Stimulated activated naive CD8-positive, alpha-beta T cell treated with anti-CD3 and anti-CD28 coated beads, Interleukin-15, amount 100 ng/mL, for 72 hours (primary cell): ENCODE results near the gene EML1.

Experiments used
- ATAC-seq: fragments of 150-1000 bp; cut with Tn5 transposase; 2 replicates; pipeline ENCODE4 v1.10.0; 2021; ENCODE audit warnings: mild to moderate bottlenecking, moderate library complexity
- DNase-seq, 2 donors: peaks; one replicate each; pipeline ENCODE4 v3.0.0; 2021 to 2022
- H3K27ac Mint-ChIP-seq, 2 donors: one replicate each; pipeline ENCODE4 v1.8.0; 2022; ENCODE audit warnings: mild to moderate bottlenecking in 2 of 2, mixed read lengths in 2 of 2, moderate library complexity in 2 of 2
- H3K27me3 Mint-ChIP-seq: one replicate; pipeline ENCODE4 v1.8.0; 2022; ENCODE audit warnings: mixed read lengths
- H3K4me1 Mint-ChIP-seq: one replicate; pipeline ENCODE4 v1.8.0; 2022; ENCODE audit warnings: mild to moderate bottlenecking, mixed read lengths
- H3K4me3 Mint-ChIP-seq, 2 donors: one replicate each; pipeline ENCODE4 v1.8.0; 2022; ENCODE audit warnings: mild to moderate bottlenecking in 2 of 2, mixed read lengths in 2 of 2, moderate library complexity in 1 of 2
- H3K9me3 Mint-ChIP-seq, 2 donors: one replicate each; pipeline ENCODE4 v1.8.0; 2022; ENCODE audit warnings: mixed read lengths in 2 of 2

The EML1 gene

DNA sequence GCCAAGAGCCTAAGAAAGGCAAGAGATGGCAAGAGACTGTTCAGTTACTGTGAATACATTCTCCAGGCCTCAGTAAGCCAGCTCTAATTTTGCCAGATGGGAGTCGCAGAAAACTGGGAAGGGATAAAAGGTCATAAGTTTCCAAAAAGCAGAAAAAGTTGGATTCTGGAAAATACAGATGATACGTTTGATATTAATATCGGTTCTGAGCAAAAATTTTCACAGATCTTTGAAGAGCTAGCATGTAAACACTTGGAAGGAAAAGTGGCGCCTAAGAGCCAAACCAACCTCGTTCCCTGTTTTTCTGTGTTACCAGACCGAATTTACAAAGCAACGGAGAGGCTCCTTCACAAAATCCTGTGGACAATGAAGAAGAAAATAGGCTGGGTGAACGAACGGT lies 7.8 kb upstream of the EML1 start:
- H3K4me3 Mint-ChIP-seq: no peak overlapping the region
- H3K27ac Mint-ChIP-seq: no peak overlapping the region
- H3K27me3 Mint-ChIP-seq: peaks cover 16% of the 10 kb centered on the region
- DNase-seq (no peak), ATAC-seq (no peak)
- no peaks in the 10 kb centered on the region for H3K9me3 Mint-ChIP-seq
- H3K4me1 Mint-ChIP-seq: peaks cover 7% of the 10 kb centered on the region

GRCh38 chr14:99786511-99786989 lies 6.7 kb upstream of the EML1 start:
- Mint-ChIP-seq H3K4me1 (peaks cover 15% of the 10 kb centered on the region), H3K4me3 (no peak overlapping the region), H3K27me3 (peaks cover 12% of the 10 kb centered on the region), H3K9me3 (no peaks in the 10 kb centered on the region), H3K27ac (no peak overlapping the region)
- no peak for ATAC-seq
- no peak for DNase-seq

DNA sequence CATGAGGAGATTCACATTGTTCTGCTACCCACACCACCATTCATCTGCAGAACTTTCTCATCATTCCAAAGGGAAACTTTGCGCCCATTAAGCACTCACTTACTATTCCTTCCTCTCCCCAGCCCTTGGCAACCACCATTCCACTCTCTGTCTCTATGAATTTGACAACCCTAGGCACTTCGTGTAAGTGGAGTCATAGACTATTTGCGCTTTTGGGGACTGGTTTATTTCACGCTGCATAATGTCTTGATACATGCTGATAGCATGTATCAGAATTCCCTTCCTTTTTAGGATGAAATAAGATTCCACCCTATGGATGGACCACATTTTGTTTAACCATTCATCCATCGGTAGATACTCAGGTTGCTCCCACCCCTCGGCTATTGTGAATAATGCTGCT lies 4.5 kb upstream of the EML1 start:
- no peak for DNase-seq
- Mint-ChIP-seq H3K4me3 (no peak overlapping the region), H3K9me3 (no peaks in the 10 kb centered on the region), H3K4me1 (peaks cover 17% of the 10 kb centered on the region), H3K27ac (peak overlapping the region in 1 of 2 donors; percentile 3), H3K27me3 (peaks cover 18% of the 10 kb centered on the region)
- no peak for ATAC-seq

DNA sequence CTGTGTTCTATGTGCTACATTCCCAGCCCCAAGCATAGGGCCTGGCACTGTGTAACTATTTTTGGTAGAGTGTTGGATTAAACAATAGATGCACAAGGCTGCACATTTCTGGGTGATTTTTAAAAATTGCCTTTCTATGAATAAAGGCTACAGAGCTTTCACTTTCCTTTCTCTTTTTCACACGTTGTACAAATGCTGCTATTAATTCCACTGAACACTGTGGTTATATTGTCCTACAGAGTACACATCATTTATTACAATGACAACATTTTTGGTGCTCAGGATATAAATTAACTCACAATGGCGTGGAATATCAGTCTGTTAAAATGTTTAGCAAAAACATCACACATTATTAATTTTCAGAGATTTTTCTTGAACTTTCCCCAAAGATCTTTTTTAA lies 3.6 kb upstream of the EML1 start:
- no peak for ATAC-seq
- Mint-ChIP-seq H3K27ac (no peak overlapping the region), H3K27me3 (peaks cover 22% of the 10 kb centered on the region), H3K4me1 (peaks cover 17% of the 10 kb centered on the region), H3K9me3 (no peaks in the 10 kb centered on the region), H3K4me3 (no peak overlapping the region)
- DNase-seq: no peak

GRCh38 chr14:99790201-99790977 lies 2.8 kb upstream of the EML1 start:
- Mint-ChIP-seq H3K9me3 (no peaks in the 10 kb centered on the region), H3K27ac (no peak overlapping the region), H3K27me3 (peaks cover 30% of the 10 kb centered on the region), H3K4me1 (peaks cover 17% of the 10 kb centered on the region), H3K4me3 (no peak overlapping the region)
- ATAC-seq (no peak), DNase-seq (no peak)

GRCh38 chr14:99790978-99791376 lies 2.2 kb upstream of the EML1 start:
- peaks cover 35% of the 10 kb centered on the region for H3K27me3 Mint-ChIP-seq

GRCh38 chr14:99791476-99792209 lies 1.6 kb upstream of the EML1 start:
- Mint-ChIP-seq H3K4me3 (no peak overlapping the region), H3K27me3 (peaks cover 41% of the 10 kb centered on the region), H3K27ac (no peak overlapping the region), H3K9me3 (no peaks in the 10 kb centered on the region), H3K4me1 (peaks cover 17% of the 10 kb centered on the region)
- ATAC-seq: no peak
- no peak for DNase-seq

More at GRCh38 chr14:99790978-99791376, 2.2 kb upstream of the EML1 start:
- no peak for ATAC-seq
- Mint-ChIP-seq H3K4me1 (peaks cover 17% of the 10 kb centered on the region), H3K4me3 (no peak overlapping the region), H3K9me3 (no peaks in the 10 kb centered on the region), H3K27ac (no peak overlapping the region)
- no peak for DNase-seq

DNA sequence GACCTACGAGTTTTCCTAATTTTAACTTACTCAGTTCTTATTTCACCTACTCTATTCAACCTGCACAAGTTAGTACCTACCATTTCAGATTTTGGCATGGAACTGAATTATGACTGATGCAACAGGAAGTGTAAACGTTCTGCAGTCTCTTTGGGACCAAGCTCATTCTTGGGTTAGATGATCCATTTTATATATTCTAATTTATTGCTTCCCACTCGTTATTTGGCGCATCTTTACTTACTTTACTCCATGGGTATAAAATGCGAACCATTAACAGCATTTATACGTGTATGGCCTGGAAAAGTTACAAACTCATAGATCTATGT lies 1.0 kb upstream of the EML1 start:
- ATAC-seq: no peak

GRCh38 chr14:99792551-99793212 lies 531 bp upstream of the EML1 start:
- Mint-ChIP-seq H3K27me3 (peaks cover 50% of the 10 kb centered on the region), H3K27ac (peak overlapping the region; percentile 26 to 60), H3K4me3 (peak overlapping the region; percentile 66), H3K9me3 (no peaks in the 10 kb centered on the region), H3K4me1 (peaks cover 17% of the 10 kb centered on the region)
- ATAC-seq: peak; percentile 4
- DNase-seq: no peak

More for the DNA sequence above, 1.0 kb upstream of the EML1 start:
- Mint-ChIP-seq H3K9me3 (no peaks in the 10 kb centered on the region), H3K4me3 (peak overlapping the region; percentile 66), H3K27me3 (peaks cover 47% of the 10 kb centered on the region), H3K27ac (peak overlapping the region in 1 of 2 donors; percentile 60), H3K4me1 (peaks cover 17% of the 10 kb centered on the region)
- no peak for DNase-seq

- Mint-ChIP-seq H3K27me3 (peaks cover 58% of the 10 kb centered on the region), H3K27ac (no peak overlapping the region), H3K9me3 (no peaks in the 10 kb centered on the region), H3K4me1 (peaks cover 17% of the 10 kb centered on the region), H3K4me3 (peak overlapping the region; percentile 15 to 57)
- no peak for DNase-seq
- no peak for ATAC-seq
Measured at GRCh38 chr14:99794151-99794780, 1.1 kb downstream of the EML1 start.

DNA sequence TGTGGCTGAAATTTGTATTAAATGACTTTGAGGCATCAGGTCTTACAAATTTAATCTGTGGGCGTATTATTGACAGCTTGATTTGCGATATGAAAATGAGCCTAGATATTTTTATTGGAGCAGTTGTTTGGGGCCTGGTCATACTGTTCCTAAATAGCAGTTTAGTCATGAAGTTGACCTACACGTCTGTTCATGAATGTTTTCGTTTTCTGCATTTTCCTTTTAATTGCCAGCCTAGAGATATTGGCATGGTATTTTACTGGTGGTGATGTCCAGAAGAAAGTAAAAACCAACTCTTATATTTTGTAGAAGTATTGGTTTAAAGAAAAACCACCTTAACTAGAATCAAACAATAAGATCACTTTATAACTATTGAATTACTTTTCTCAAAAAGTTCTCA lies 1.8 kb downstream of the EML1 start:
- no peak for ATAC-seq
- Mint-ChIP-seq H3K4me3 (no peak overlapping the region), H3K27ac (no peak overlapping the region), H3K9me3 (no peaks in the 10 kb centered on the region), H3K27me3 (peaks cover 58% of the 10 kb centered on the region), H3K4me1 (peaks cover 10% of the 10 kb centered on the region)
- no peak for DNase-seq

GRCh38 chr14:99797231-99797630 lies 4.0 kb downstream of the EML1 start:
- Mint-ChIP-seq H3K4me3 (no peak overlapping the region), H3K27ac (no peak overlapping the region), H3K27me3 (peaks cover 61% of the 10 kb centered on the region), H3K4me1 (no peaks in the 10 kb centered on the region), H3K9me3 (no peaks in the 10 kb centered on the region)
- ATAC-seq: no peak
- DNase-seq: no peak

GRCh38 chr14:99800781-99801180 lies 7.6 kb downstream of the EML1 start:
- Mint-ChIP-seq H3K4me1 (no peaks in the 10 kb centered on the region), H3K4me3 (no peak overlapping the region), H3K27me3 (peaks cover 57% of the 10 kb centered on the region), H3K27ac (no peak overlapping the region), H3K9me3 (no peaks in the 10 kb centered on the region)
- ATAC-seq: no peak
- DNase-seq: no peak

DNA sequence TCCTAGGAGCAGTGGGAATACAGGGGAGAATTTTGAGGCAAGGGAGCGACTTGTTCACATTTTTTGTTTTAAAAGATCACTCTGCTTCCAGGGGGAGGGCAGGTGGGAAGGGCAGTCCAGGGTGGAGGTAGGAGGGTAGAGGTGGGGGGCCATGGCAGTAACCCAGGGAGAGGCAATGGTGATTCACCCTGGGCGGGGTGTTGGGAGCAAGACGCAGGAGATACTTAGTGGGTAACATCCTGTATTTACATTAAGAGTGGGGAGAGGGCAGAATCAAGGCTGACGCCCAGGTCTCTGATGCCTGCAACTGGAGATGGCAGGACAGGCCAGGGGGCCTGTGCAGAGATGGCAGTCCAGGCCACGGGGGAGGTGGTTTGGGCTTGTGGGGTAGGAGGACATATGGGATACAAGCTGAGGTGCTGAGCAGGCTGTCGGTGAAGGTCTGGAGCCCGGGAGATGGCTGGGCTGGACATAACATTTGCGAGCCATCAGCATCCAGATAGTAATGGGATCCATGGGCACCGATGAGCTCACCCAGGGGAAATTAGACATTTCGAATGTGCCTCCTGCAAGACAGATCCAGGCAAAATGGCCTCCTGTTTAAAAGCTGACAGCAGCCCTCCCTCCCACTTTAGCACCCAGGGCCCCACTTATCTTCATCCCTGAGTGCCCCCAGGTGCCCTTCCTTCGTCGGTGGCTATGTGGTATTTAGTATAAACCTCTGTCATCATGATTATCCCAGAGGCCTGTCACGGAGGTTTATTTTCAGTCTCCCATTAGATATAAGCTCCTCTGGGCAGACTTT lies 9.3 kb downstream of the EML1 start:
- H3K4me3 Mint-ChIP-seq: no peak overlapping the region
- no peak for ATAC-seq
- no peaks in the 10 kb centered on the region for H3K9me3 Mint-ChIP-seq
- peaks cover 40% of the 10 kb centered on the region for H3K27me3 Mint-ChIP-seq
- no peak overlapping the region for H3K27ac Mint-ChIP-seq
- no peaks in the 10 kb centered on the region for H3K4me1 Mint-ChIP-seq
- no peak for DNase-seq
